ENCODE data around the gene ADSS2. TPM values are rescaled to one million over a fixed set of nuclear protein-coding genes. Genes with fewer than 3 reads are reported as not detected.
"Not testable (repeated sequence)": the region's sequence is repeated elsewhere in the genome, so short reads cannot be mapped to it uniquely, and the experiment has no call there.

The ADSS2 gene
- total and polyA plus RNA-seq, 11 donors, result 3.5 to 14.0 (median 6.7) TPM

GRCh38 chr1:244494653-244495052 lies 42.9 kb upstream of the ADSS2 start:
- H3K9me3 ChIP-seq, result peaks cover 0 to 9% (median 0%) of the 10 kb centered on the region in 12 donors
- no peak for DNase-seq
- no peak for ATAC-seq
- no peak overlapping the region for H3K27ac ChIP-seq
- TF ChIP-seq POLR2A (IDR thresholded peaks at IDR 0.05), result no peak
- TF ChIP-seq CTCF (IDR thresholded peaks at IDR 0.05), result no peak
- 89 to 96% (median 94%) methylated on average over 2 of the region's 2 CpGs for WGBS, 4 donors
- H3K4me1 ChIP-seq, result no peaks in the 10 kb centered on the region
- H3K4me3 ChIP-seq, result no peak overlapping the region
- no peaks in the 10 kb centered on the region for H3K27me3 ChIP-seq
- no peaks in the 10 kb centered on the region for H3K36me3 ChIP-seq
- intact Hi-C loops (cut with DNase I), result no loop called here

GRCh38 chr1:244484971-244485370 lies 33.3 kb upstream of the ADSS2 start:
- H3K9me3 ChIP-seq; H3K4me3 ChIP-seq; DNase-seq; H3K4me1 ChIP-seq; H3K36me3 ChIP-seq; H3K27ac ChIP-seq; intact Hi-C loops (cut with DNase I); ATAC-seq; H3K27me3 ChIP-seq: not testable (repeated sequence)
- 62 to 89% (median 78%) methylated on average over 3 of the region's 3 CpGs for WGBS, 4 donors

- ATAC-seq, result no peak
- Histone ChIP-seq H3K9me3 (no peaks in the 10 kb centered on the region), H3K36me3 (no peaks in the 10 kb centered on the region), H3K4me1 (no peaks in the 10 kb centered on the region), H3K27me3 (no peaks in the 10 kb centered on the region), H3K27ac (no peak overlapping the region), H3K4me3 (no peak overlapping the region)
- no peak for DNase-seq
- WGBS, 4 donors, result 88 to 93% (median 90%) methylated on average over 6 of the region's 6 CpGs
- intact Hi-C loops (cut with DNase I), result no loop called here
- TF ChIP-seq CTCF (IDR thresholded peaks at IDR 0.05), result no peak
- TF ChIP-seq POLR2A (IDR thresholded peaks at IDR 0.05), result no peak
Measured at GRCh38 chr1:244473059-244473605, 21.4 kb upstream of the ADSS2 start.

GRCh38 chr1:244466724-244467123 lies 15.0 kb upstream of the ADSS2 start:
- WGBS, 4 donors, result 83 to 86% (median 83%) methylated on average over 2 of the region's 2 CpGs
- intact Hi-C loops (cut with DNase I), result loop anchor here in 1 of 10 donors (10.0 kb wide), 1 partner anchor 188 kb away; the partner anchor contains the start of gene DESI2
- Histone ChIP-seq H3K27me3 (no peaks in the 10 kb centered on the region), H3K36me3 (no peaks in the 10 kb centered on the region), H3K9me3 (peaks cover 0 to 5% (median 0%) of the 10 kb centered on the region in 12 donors), H3K4me3 (no peak overlapping the region), H3K4me1 (peaks cover 0 to 2% (median 0%) of the 10 kb centered on the region in 12 donors), H3K27ac (no peak overlapping the region)
- TF ChIP-seq POLR2A (IDR thresholded peaks at IDR 0.05) (no peak), CTCF (IDR thresholded peaks at IDR 0.05) (no peak)
- DNase-seq (no peak), ATAC-seq (no peak)

Data from heart left ventricle (tissue), 16 donors.